VCaP (cell line): ENCODE data around the gene PCDHB11.
"Not testable (repeated sequence)": the region's sequence is repeated elsewhere in the genome, so short reads cannot be mapped to it uniquely, and the experiment has no call there.

Experiments used
- H3K27ac ChIP-seq: fragments of 450-650 bp; 2 replicates; pipeline ENCODE4 v1.5.1; 2017
- CTCF ChIP-seq: fragments of 450-650 bp; conservative IDR thresholded peaks from 2 replicates; pipeline ENCODE4 v1.5.1; 2017; ENCODE audit warnings: mild to moderate bottlenecking, moderate library complexity

Gene PCDHB11

GRCh38 chr5:141213656-141214339, 14.4 kb downstream of the PCDHB11 start, which contains the start of gene PCDHB13:
PCDHB13 (plus strand) TSS chr5:141213919; CDS start chr5:141214124, 205 bp downstream.
- peak; percentile 47 for TF ChIP-seq CTCF
- not testable (repeated sequence) for H3K27ac ChIP-seq

- H3K27ac ChIP-seq, result not testable (repeated sequence)
Observed at GRCh38 chr5:141214583-141214982, 15.2 kb downstream of the PCDHB11 start.

GRCh38 chr5:141215504-141215903, 16.1 kb downstream of the PCDHB11 start:
- H3K27ac ChIP-seq, result not testable (repeated sequence)

- H3K27ac ChIP-seq, result not testable (repeated sequence)
Observed at GRCh38 chr5:141216035-141216434, 16.6 kb downstream of the PCDHB11 start.

- TF ChIP-seq CTCF, result peak; percentile 76
- H3K27ac ChIP-seq, result peak within 1 kb of the TSS; percentile 40; the same call in 1 of the 2 replicates
Observed at GRCh38 chr5:141223112-141223783, 23.8 kb downstream of the PCDHB11 start, which contains the start of gene PCDHB14. PCDHB14 (plus strand) TSS chr5:141223343; CDS start chr5:141223506, 163 bp downstream.

- not testable (repeated sequence) for H3K27ac ChIP-seq
Observed at GRCh38 chr5:141224844-141225243, 25.4 kb downstream of the PCDHB11 start.

GRCh38 chr5:141225421-141225820, 26.0 kb downstream of the PCDHB11 start:
- not testable (repeated sequence) for H3K27ac ChIP-seq

GRCh38 chr5:141234109-141234667, 34.8 kb downstream of the PCDHB11 start:
- no peak overlapping the region for H3K27ac ChIP-seq
- TF ChIP-seq CTCF, result peak; percentile 77

- H3K27ac ChIP-seq, result not testable (repeated sequence)
Observed at GRCh38 chr5:141235922-141236321, 36.5 kb downstream of the PCDHB11 start.

- TF ChIP-seq CTCF, result no peak
- H3K27ac ChIP-seq, result no peak overlapping the region
Observed at GRCh38 chr5:141236516-141237313, 37.3 kb downstream of the PCDHB11 start.
